ENCODE measurements around the gene EIF2A.
"Not testable (repeated sequence)": the region's sequence is repeated elsewhere in the genome, so short reads cannot be mapped to it uniquely, and the experiment has no call there.

Gene EIF2A

DNA sequence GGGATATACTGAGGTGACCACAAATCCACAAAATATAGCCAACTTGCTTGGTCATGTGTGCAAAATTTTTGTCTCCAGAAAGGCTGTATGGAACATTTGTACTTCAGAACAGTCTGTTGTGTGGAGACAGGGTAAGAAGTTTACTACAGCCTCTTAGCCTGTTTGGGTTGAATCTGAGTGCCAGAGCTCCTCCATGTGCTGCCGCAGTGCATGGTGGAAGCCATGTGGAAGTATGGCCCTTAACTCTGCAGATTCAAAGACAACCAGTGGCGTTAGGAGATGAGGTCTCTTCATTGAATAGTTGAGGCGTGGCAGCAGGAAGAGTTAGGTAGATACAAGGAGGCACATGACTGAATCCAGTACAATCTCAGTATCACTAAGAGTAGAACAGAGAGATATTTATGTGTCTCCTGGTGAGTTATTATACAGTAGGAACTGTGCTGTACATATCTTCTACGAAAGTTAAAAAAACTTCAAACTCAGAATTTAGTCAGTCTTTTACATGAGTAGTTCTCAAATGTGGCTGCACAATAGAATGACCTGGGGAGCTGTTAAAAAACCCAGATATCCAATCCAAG, 9.4 kb downstream of the EIF2A start:
- DNase-seq (ENCODE audit: insufficient read length, low spot score) (no peak), FAIRE-seq (no peak)
- TF ChIP-seq POLR2A (IDR thresholded peaks at IDR 0.05; ENCODE audit: low read depth, low read length): no peak

- FAIRE-seq (no peak), DNase-seq (ENCODE audit: insufficient read length, low spot score) (no peak)
- no peak for TF ChIP-seq POLR2A (IDR thresholded peaks at IDR 0.05; ENCODE audit: low read depth, low read length)
Measured at GRCh38 chr3:150556792-150557191, 10.2 kb downstream of the EIF2A start.

DNA sequence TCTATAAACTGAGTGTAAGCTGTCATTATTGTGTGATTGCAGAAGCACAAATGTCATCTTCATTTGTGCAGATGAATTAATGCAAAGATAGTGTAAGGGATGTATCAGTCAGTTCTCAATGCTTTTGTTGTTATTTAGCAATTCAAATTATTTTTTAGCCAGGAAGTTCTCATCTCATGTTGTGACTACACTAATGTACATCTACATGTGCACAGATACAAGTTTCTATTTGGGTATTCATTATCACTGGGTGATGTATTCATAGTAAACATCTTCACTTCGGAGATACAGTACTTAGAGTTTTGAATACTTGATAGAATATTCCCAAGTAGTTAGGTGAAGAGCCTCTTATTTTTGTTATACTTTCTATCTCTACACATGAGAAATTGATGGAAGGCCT, 11.1 kb downstream of the EIF2A start:
- TF ChIP-seq POLR2A (IDR thresholded peaks at IDR 0.05; ENCODE audit: low read depth, low read length): no peak
- no peak for DNase-seq (ENCODE audit: insufficient read length, low spot score)
- peak; percentile 69 for FAIRE-seq

GRCh38 chr3:150564243-150564642, 17.7 kb downstream of the EIF2A start:
- FAIRE-seq: no peak
- no peak for DNase-seq (ENCODE audit: insufficient read length, low spot score)
- no peak for TF ChIP-seq POLR2A (IDR thresholded peaks at IDR 0.05; ENCODE audit: low read depth, low read length)

DNA sequence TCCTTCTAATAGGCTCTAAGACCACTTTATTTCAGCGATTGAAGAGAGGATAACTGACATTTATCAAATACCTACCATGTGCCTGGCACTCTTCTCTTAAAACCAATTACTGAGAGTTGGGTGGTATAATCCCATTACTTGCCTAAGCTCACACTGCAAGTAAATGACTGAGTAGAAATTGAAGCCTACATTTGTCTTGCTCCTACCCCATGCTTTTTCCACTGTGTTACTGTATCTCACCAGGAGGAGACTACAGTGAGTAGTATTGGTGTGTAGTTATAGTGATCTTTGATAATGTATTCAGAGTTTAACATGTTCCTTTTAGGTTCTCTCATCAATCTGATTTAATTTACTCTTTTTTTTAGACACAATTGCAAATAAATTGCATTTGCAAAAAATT, 20.7 kb downstream of the EIF2A start:
- no peak for DNase-seq (ENCODE audit: insufficient read length, low spot score)
- FAIRE-seq: no peak
- no peak for TF ChIP-seq POLR2A (IDR thresholded peaks at IDR 0.05; ENCODE audit: low read depth, low read length)

DNA sequence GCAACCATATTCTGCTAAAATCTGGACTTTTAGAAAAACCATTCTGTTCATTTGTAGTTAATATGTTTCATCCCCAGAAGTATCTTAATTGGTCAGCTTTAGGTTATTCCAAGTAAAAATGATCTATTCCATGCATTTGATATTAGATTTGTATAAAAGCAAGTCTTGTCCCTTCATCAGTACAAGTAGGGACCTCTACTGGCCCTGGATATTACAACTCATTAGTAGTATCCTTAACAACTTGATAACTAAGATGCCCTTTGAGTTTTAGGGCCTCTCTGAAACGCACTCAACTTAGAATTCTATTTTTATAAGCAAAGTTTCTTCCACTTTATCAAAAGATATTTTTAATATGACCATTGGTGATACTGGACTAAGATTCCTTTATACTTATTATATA, 31.3 kb downstream of the EIF2A start:
- no peak for DNase-seq (ENCODE audit: insufficient read length, low spot score)
- TF ChIP-seq POLR2A (IDR thresholded peaks at IDR 0.05; ENCODE audit: low read depth, low read length): no peak
- peak; percentile 36 for FAIRE-seq

DNA sequence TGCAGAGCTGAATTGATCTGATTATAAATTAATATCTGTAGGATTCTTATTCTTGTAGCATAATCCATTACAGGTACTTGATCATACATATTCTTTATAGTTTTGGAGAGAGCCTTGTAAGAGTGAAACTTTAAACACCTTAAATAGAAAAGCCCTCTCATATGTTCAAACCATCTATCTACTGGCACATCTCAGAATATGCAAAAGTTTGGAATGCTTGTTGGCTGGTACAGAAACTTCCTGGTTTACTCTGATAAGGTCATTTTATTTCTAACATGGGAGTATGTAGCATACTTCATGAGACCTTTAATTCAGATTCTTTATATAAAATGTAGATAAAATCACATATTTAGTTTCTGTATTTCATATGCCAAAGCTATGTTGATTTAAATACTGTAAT, 34.6 kb downstream of the EIF2A start:
- no peak for DNase-seq (ENCODE audit: insufficient read length, low spot score)
- FAIRE-seq: no peak
- TF ChIP-seq POLR2A (IDR thresholded peaks at IDR 0.05; ENCODE audit: low read depth, low read length): no peak

DNA sequence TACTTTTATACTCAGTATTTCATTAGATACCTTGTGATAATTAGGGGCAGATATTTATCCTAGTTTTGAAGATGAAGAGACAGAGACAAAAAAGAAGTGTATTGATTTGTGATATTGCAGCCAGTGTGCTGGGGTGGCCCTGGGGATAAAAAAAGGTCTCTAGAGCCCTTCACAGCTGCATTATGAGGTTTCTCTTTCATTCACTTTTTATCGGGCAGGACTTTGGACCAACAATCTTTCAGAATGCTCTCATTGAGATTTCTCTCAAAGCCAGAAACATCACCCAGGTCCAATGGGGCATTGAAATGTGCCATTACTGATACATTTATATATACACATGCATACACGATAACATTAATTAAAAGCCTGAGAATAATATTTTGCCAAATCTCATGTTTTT, 36.0 kb downstream of the EIF2A start:
- no peak for TF ChIP-seq POLR2A (IDR thresholded peaks at IDR 0.05; ENCODE audit: low read depth, low read length)
- FAIRE-seq (no peak), DNase-seq (ENCODE audit: insufficient read length, low spot score) (no peak)

GRCh38 chr3:150583028-150583427, 36.4 kb downstream of the EIF2A start:
- DNase-seq (ENCODE audit: insufficient read length, low spot score) (no peak), FAIRE-seq (no peak)
- no peak for TF ChIP-seq POLR2A (IDR thresholded peaks at IDR 0.05; ENCODE audit: low read depth, low read length)

DNA sequence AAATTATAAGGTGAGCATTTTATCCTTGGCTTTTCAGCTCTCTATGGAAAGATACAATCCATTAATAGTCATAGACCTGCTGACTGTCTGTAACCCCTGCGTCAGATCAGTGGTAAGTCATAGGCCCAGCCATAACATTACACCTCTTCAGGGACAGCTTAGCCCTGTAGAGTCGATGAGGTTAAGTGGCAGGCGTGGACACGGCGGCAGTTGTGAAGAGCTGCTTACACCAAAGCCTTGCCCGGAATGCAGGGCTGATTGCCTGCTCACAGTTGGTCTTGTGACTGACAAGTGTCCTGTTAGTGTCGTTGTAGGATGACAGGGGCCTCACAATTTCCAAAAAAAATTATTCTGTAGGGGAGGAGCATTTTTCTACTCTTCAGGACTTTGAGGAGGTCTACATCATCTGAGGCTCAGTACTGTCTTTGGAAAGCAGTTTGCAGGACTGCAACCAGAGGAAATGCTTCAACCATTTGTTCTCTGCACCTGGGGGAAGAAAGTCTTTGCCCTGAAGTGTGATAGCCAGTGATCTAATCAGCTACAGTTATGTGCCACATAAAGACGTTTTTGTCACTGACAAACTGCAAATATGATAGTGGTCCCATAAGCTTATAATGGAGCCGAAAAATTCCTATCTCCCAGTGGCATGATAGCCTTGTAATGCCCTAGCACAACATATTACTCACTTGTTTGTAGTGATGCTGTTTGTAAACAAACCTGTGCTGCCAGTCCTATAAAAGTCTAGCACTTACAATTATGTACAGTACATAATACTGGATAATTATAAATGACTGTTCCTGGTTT, 41.6 kb downstream of the EIF2A start:
- DNase-seq (ENCODE audit: insufficient read length, low spot score) (no peak), FAIRE-seq (no peak)
- TF ChIP-seq POLR2A (IDR thresholded peaks at IDR 0.05; ENCODE audit: low read depth, low read length): no peak

DNA sequence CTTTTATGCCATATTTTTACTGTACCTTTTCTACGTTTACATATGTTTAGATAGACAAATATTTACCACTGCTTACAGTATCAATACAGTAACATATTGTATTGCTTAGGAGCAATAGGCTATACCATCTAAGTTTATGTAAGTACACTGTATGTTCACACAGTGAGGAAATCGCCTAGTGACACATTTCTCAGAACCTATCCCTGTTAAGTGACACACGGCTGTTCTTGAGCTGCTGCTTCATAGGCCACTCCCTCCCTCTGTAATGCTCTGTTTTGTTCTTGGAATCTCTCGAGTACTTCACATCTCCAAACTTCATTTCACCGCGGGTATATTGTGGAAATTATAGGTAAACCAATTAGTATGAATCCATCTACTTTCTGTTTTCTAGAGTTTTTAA, 43.2 kb downstream of the EIF2A start:
- TF ChIP-seq POLR2A (IDR thresholded peaks at IDR 0.05; ENCODE audit: low read depth, low read length): no peak
- DNase-seq (ENCODE audit: insufficient read length, low spot score): no peak
- FAIRE-seq: no peak

GRCh38 chr3:150594150-150594549, 47.6 kb downstream of the EIF2A start:
- no peak for DNase-seq (ENCODE audit: insufficient read length, low spot score)
- no peak for FAIRE-seq
- no peak for TF ChIP-seq POLR2A (IDR thresholded peaks at IDR 0.05; ENCODE audit: low read depth, low read length)

DNA sequence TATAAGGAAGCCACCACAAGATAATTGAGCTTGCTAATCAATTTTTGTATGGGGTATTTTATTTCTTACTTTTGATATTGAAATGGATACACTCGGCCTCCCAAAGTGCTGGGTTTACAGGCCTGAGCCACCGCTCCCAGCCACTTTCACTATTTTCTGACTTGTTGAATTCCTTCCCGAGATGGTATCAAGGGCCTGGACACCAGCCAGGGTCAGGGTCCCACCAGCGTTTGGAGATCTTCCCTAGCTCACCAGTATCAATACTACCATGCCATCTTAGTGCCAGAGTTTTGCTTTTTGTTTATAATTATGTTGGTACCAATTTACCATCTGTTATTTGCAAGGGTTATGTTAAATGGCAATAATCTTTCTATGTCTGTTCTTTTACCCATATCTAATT, 51.1 kb downstream of the EIF2A start:
- no peak for TF ChIP-seq POLR2A (IDR thresholded peaks at IDR 0.05; ENCODE audit: low read depth, low read length)
- no peak for DNase-seq (ENCODE audit: insufficient read length, low spot score)
- no peak for FAIRE-seq

DNA sequence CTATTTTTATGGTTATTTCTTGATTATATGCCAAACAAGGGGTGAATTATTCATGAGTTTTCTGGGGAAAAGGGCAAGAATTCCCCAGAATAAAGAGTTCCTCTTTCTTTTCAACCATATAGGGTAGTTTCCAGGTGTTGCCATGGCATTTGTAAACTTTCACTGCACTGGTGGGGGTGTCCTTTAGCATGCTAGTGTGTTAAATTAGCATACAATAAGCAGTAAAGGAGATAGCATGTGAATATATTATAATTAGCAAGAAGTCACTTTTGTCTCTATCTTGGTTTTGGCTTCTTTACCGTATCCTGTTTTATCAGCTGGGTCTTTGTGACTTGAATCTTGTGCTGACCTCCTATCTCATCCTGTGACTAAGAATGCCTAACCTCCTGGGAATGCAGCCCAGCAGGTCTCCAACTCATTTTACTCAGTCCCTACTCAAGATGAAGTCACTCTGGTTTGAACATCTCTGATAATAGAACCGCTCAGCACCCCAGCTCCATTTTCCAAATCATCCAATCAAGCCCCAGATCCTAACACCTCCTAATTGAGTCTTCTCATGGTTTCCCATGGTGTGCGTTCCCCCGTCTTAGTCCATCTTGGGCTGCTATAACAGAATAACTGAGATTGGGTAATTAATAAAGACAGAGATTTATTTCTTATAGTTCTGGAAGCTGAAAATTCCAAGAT, 53.2 kb downstream of the EIF2A start:
- FAIRE-seq: peak; percentile 81
- no peak for TF ChIP-seq POLR2A (IDR thresholded peaks at IDR 0.05; ENCODE audit: low read depth, low read length)
- DNase-seq (ENCODE audit: insufficient read length, low spot score): peak; percentile 18

DNA sequence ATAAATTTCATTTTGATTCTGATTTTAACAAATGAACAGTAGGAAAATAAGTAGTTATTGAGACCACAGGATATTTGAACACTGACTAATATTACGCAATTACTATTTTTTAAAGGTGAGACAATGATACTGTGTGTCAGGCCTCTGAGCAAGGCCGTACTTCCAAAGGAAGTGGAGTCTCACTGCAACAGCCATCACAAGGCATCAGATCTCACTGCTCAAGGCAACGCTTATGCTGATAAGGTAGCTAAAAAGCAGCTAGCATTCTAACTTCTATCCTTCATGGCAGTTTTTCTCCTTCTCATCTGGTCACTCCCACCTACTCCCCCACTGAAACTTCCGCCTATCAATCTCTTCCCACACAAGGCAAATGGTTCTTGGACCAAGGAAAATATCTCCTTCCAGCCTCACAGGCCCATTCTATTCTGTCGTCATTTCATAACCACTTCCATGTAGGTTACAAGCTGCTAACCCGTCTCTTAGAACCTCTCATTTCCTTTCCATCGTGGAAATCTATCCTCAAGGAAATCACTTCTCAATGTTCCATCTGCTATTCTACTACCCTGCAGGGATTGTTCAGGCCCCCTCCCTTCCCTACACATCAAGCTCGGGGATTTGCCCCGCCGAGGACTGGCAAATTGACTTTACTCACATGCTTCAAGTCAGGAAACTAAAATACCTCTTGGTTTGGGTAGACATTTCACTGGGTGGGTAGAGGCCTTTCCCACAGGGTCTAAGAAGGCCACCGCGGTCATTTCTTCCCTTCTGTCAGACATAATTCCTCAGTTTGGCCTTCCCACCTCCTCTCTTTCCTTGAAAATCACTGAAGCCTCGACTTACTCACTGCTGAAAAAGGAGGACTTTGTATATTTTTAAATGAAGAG, 54.3 kb downstream of the EIF2A start:
- not testable (repeated sequence) for DNase-seq (ENCODE audit: insufficient read length, low spot score); FAIRE-seq
